GM12873 (cell line): ENCODE data around the gene NVL.

ENCODE experiments used
- CTCF ChIP-seq: IDR thresholded peaks from 2 replicates; pipeline ENCODE4 v1.5.1; 2012; ENCODE audit warnings: low read depth, mild to moderate bottlenecking, moderate library complexity, low read length, control low read depth; ENCODE audit not compliant: insufficient read depth; ENCODE audit errors: missing control alignments

The NVL gene

GRCh38 chr1:224287714-224288113, 42.3 kb downstream of the NVL start:
- TF ChIP-seq CTCF = no peak

DNA sequence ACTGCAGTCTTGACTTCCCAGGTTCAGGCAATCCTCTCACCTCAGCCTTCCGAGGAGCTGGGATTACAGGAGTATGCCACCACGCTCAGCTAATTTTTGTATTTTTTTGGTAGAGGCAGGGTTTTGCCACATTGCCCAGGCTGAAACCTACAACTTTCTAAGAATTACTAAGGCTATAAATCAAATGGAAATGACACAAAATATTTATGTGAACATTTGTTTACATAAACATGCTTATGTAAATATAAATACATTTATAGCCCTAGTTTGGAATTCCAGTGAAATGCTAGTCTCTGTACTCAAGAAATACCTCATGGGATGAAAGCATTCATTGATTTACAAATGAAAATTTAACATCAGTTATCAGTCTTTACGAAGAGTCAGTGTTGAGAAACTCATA, 47.8 kb downstream of the NVL start:
- TF ChIP-seq CTCF = no peak

DNA sequence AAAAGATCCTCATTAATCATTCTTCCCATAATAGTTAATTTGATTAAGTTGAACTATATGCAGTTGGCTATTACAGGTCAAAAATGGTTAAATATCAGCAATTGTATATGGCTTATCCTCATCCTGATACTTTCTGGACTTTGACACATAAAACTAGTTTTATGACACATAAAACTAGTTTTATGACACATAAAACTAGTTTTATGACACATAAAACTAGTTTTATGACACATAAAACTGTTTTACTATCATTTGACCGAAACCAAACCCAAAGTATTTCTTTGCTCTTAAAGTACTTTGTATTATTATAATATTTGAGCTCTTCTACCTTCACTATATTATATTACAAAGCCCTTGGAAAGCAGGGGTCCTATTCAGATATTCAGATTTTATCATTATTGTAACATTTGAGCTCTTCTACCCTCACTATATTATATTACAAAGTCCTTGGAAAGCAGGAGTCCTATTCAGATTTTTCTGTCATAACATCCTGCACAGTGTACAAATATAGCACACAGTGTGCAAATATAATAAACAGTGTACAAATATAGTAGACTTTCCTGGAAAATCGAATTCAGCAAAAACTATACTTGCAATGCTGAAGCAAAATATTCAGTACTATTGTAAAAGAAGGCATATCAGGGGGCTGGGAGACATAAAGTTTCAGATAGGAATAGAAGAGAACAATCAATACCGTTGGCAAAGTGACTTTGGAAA, 53.0 kb downstream of the NVL start:
- no peak for TF ChIP-seq CTCF

- TF ChIP-seq CTCF = no peak
Measured at GRCh38 chr1:224274970-224275626, 54.9 kb downstream of the NVL start.

DNA sequence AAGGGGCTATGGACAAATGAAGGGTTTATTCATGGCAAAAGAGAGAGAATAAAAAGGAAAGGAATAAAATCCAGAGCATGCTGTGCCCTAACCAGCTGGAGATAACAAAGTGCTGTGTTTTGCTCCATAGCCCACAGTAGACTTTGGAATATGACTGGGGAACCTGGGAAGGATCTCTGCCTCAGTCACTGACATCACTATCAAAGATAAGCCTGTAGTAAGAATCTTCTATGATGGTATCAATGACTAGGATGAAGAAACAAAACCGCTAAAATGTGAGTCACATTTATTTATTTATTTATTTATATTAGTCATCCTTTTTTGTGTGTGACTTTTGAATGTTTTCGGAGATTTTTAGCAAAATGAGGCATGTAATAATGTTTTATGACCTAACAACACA, 56.3 kb downstream of the NVL start:
- no peak for TF ChIP-seq CTCF

DNA sequence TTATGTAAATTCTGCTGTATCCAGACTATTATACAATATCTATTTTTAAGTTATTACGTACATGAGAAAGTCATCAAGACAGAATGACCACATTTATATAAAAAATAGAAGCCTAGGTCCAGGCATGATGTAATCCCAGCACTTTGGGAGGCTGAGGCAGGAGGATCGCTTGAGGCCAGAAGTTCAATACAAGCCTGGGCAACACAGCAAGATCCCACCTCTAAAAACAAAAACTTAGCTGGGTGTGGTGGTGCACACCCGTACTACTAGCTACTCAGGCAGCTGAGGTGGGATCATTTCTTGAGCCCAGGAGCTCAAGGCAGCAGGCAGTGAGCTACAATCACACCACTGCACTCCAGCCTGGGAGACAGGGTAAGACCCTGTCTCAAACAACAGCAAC, 58.9 kb downstream of the NVL start:
- TF ChIP-seq CTCF = no peak

DNA sequence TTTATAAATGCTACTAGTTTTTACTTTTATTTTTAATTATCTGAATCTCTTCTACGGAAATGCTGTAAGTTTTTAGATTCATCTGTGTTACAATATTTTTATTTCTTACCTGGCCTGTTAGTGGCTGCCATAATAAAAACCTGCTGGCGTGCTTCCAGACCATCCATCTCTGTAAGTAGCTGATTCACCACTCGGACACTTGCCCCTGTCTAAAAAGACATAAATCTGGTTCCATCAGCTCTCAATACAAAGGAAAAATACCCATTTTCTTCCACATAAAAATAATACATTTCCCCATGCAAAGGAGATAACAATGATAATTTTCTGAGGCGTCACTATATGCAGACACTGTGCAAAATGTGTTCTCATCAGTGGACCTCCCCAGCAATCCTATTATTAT, 62.0 kb downstream of the NVL start:
- no peak for TF ChIP-seq CTCF
